HepG2 (cell line): ENCODE measurements around the gene ATG9A. TPM values are rescaled to one million over a fixed set of nuclear protein-coding genes. Genes with fewer than 3 reads are reported as not detected.

Experiments
- FOXP1 ChIP-seq, 2 experiments: fragments of 450-650 bp in 1 of 2; IDR thresholded peaks; 2 replicates each; pipeline ENCODE4 v1.6.1; 2017 to 2018; ENCODE audit warnings: antibody characterized with exemption in 1 of 2
- GABPB1 ChIP-seq: IDR thresholded peaks from 2 replicates; pipeline ENCODE4 v1.6.1; 2016; ENCODE audit warnings: mild to moderate bottlenecking, missing genetic modification reagents, moderate library complexity, missing compliant biosample characterization
- HNRNPL ChIP-seq: fragments of 200-400 bp; formaldehyde crosslinking; IDR thresholded peaks from 2 replicates; pipeline ENCODE4 v1.6.1; 2017; ENCODE audit warnings: mild to moderate bottlenecking, low read depth, low read length
- MED13 ChIP-seq: sonication (generic); formaldehyde crosslinking; IDR thresholded peaks from 2 replicates; pipeline ENCODE4 v1.5.0; 2020; ENCODE audit warnings: missing genetic modification reagents
- NAIF1 ChIP-seq: sonication (generic); formaldehyde crosslinking; IDR thresholded peaks from 2 replicates; pipeline ENCODE4 v1.5.0; 2020; ENCODE audit warnings: mild to moderate bottlenecking, missing genetic modification reagents, borderline replicate concordance
- NBN ChIP-seq: fragments of 450-650 bp; conservative IDR thresholded peaks from 2 replicates; pipeline ENCODE4 v1.6.1; 2017
- NCOA5 ChIP-seq: sonication (generic); formaldehyde crosslinking; IDR thresholded peaks from 2 replicates; pipeline ENCODE4 v1.4.0; 2020; ENCODE audit warnings: missing genetic modification reagents
- RARG ChIP-seq: sonication (generic); formaldehyde crosslinking; IDR thresholded peaks from 2 replicates; pipeline ENCODE4 v1.4.0; 2020; ENCODE audit warnings: low read depth, mild to moderate bottlenecking, missing genetic modification reagents
- REPIN1 ChIP-seq: sonication (generic); formaldehyde crosslinking; IDR thresholded peaks from 2 replicates; pipeline ENCODE4 v1.8.0; 2022; ENCODE audit warnings: missing genetic modification reagents, low read depth, mild to moderate bottlenecking, borderline replicate concordance
- RFX5 ChIP-seq: IDR thresholded peaks from 2 replicates; pipeline ENCODE4 v1.6.1; 2011; ENCODE audit warnings: low read depth, low read length, improper control_type of control experiment
- TMF1 ChIP-seq: sonication (generic); formaldehyde crosslinking; IDR thresholded peaks from 2 replicates; pipeline ENCODE4 v1.8.1; 2022; ENCODE audit warnings: low read depth, missing genetic modification reagents
- TOPORS ChIP-seq: sonication (generic); formaldehyde crosslinking; IDR thresholded peaks from 2 replicates; pipeline ENCODE4 v1.8.0; 2023; ENCODE audit warnings: mild to moderate bottlenecking, missing genetic modification reagents
- TRIM24 ChIP-seq: sonication (generic); formaldehyde crosslinking; IDR thresholded peaks from 2 replicates; pipeline ENCODE4 v1.8.0; 2022; ENCODE audit warnings: mild to moderate bottlenecking, missing genetic modification reagents
- ZNF10 ChIP-seq: sonication (generic); formaldehyde crosslinking; IDR thresholded peaks from 2 replicates; pipeline ENCODE4 v1.4.0; 2020; ENCODE audit warnings: mild to moderate bottlenecking, low read depth, missing genetic modification reagents, borderline replicate concordance
- ZNF253 ChIP-seq: sonication (generic); formaldehyde crosslinking; IDR thresholded peaks from 2 replicates; pipeline ENCODE4 v1.8.0; 2022; ENCODE audit warnings: mild to moderate bottlenecking, missing genetic modification reagents, borderline replicate concordance
- ZNF274 ChIP-seq: sonication (generic); formaldehyde crosslinking; IDR thresholded peaks from 2 replicates; pipeline ENCODE4 v1.5.1; 2020; ENCODE audit warnings: mild to moderate bottlenecking, missing genetic modification reagents
- ZNF510 ChIP-seq: sonication (generic); formaldehyde crosslinking; IDR thresholded peaks from 2 replicates; pipeline ENCODE4 v1.4.0; 2020; ENCODE audit warnings: low read depth, mild to moderate bottlenecking, missing genetic modification reagents
- ZNF816 ChIP-seq: sonication (generic); formaldehyde crosslinking; IDR thresholded peaks from 2 replicates; pipeline ENCODE4 v1.8.0; 2022; ENCODE audit warnings: missing genetic modification reagents, mild to moderate bottlenecking, borderline replicate concordance
- polyA plus RNA-seq, 8 experiments: library from polyadenylated mRNA; depleted of rRNA in 3 of 8; stranded (reverse) in 7 of 8; unstranded in 1 of 8; fragments of >200 nt; fragmentation: Illumina TruSeq in 4 of 8; extraction: Trizol in 4 of 8; gene quantifications; 2 replicates each; pipeline versions ENCODE4 v1.2.1 to v1.2.3, GENCODE V29; 2011 to 2016; ENCODE audit warnings: low read depth in 4 of 8, missing spikeins in 1 of 8, mixed read lengths in 1 of 8; ENCODE audit not compliant: insufficient read depth in 1 of 8
- total RNA-seq, 5 experiments: library from RNA; depleted of rRNA; stranded (reverse); fragments of >200 nt; fragmentation: Illumina TruSeq; extraction: Trizol; gene quantifications; 2 replicates each; pipeline ENCODE4 v1.2.3, GENCODE V29; 2016; ENCODE audit warnings: low read depth in 1 of 5
- TF ChIP-seq, protein P1 (sequence below): sonication (generic); formaldehyde crosslinking; IDR thresholded peaks from 2 replicates; pipeline ENCODE4 v1.8.1; 2023; ENCODE audit warnings: missing genetic modification reagents, mild to moderate bottlenecking, borderline replicate concordance
- TF ChIP-seq, protein P2 (sequence below): sonication (generic); formaldehyde crosslinking; IDR thresholded peaks from 2 replicates; pipeline ENCODE4 v1.5.0; 2020; ENCODE audit warnings: mild to moderate bottlenecking, missing genetic modification reagents
- TF ChIP-seq, protein P3 (sequence below), 2 experiments: sonication (generic) in 1 of 2; formaldehyde crosslinking in 1 of 2; IDR thresholded peaks; 2 replicates each; pipeline versions ENCODE4 v1.4.0 to v1.6.1; 2018 to 2020; ENCODE audit warnings: missing genetic modification reagents in 2 of 2, borderline replicate concordance in 1 of 2, low read depth in 1 of 2, mild to moderate bottlenecking in 1 of 2, missing biosample characterization in 1 of 2
- TF ChIP-seq, protein P4 (sequence below): sonication (generic); formaldehyde crosslinking; IDR thresholded peaks from 2 replicates; pipeline ENCODE4 v1.4.0; 2020; ENCODE audit warnings: low read depth, missing genetic modification reagents

ATG9A gene
- total and polyA plus RNA-seq, 2 of the 13 experiments (the other 11 are each of a cell fraction or from before 2014, with no cell fraction given), result 35.0 to 131 TPM

DNA sequence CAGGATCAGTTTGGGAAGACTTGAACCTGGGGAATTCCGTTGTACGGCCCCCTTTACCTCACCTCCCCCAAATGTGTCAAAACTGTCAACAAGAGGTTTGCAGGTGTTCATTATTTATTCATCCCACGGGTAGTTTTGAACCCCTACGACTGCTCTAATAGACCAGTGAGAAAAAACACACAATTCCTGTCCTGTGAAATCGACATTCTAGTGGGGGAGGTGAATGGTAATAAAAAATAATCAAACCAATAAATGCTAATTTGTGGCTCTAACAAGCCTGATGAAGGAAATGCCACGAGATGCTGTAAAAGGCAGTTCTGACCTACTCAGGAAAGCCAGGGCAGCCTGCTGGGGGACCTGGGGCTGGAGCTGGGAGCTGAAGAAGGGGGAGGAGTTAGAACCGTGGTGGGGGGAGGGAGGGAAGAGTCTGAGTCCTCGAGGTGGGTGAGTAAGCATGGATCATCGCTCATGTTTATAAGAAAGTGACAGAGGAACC, 49.3 kb upstream of the ATG9A start (continued):
- TF ChIP-seq REPIN1 (CRISPR knock-in tag) (no peak), ZNF253 (CRISPR knock-in tag) (no peak), RFX5 (no peak), ZNF816 (CRISPR knock-in tag) (0 out of 2 replicates have a peak, but pooled peaks have one; percentile 17), GABPB1 (CRISPR knock-in tag) (no peak), TRIM24 (CRISPR knock-in tag) (no peak), RARG (CRISPR knock-in tag) (0 out of 2 replicates have a peak, but pooled peaks have one; percentile 25), TMF1 (peak; percentile 4; the same call in 1 of the 2 replicates), NAIF1 (0 out of 2 replicates have a peak, but pooled peaks have one; percentile 15), FOXP1 (IDR thresholded peaks at IDR 0.05) (no peak), FOXP1 (CRISPR knock-in tag; IDR thresholded peaks at IDR 0.05) (no peak), ZNF10 (no peak), MED13 (CRISPR knock-in tag) (no peak), HNRNPL (no peak), ZNF274 (CRISPR knock-in tag) (peak; percentile 1; the same call in 1 of the 2 replicates), ZNF510 (peak; percentile 29; the same call in 1 of the 2 replicates), TOPORS (CRISPR knock-in tag) (0 out of 2 replicates have a peak, but pooled peaks have one; percentile 13), NBN (no peak), NCOA5 (CRISPR knock-in tag) (no peak)
- TF ChIP-seq, protein P1, sequence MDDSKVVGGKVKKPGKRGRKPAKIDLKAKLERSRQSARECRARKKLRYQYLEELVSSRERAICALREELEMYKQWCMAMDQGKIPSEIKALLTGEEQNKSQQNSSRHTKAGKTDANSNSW, result no peak
- TF ChIP-seq, protein P2, sequence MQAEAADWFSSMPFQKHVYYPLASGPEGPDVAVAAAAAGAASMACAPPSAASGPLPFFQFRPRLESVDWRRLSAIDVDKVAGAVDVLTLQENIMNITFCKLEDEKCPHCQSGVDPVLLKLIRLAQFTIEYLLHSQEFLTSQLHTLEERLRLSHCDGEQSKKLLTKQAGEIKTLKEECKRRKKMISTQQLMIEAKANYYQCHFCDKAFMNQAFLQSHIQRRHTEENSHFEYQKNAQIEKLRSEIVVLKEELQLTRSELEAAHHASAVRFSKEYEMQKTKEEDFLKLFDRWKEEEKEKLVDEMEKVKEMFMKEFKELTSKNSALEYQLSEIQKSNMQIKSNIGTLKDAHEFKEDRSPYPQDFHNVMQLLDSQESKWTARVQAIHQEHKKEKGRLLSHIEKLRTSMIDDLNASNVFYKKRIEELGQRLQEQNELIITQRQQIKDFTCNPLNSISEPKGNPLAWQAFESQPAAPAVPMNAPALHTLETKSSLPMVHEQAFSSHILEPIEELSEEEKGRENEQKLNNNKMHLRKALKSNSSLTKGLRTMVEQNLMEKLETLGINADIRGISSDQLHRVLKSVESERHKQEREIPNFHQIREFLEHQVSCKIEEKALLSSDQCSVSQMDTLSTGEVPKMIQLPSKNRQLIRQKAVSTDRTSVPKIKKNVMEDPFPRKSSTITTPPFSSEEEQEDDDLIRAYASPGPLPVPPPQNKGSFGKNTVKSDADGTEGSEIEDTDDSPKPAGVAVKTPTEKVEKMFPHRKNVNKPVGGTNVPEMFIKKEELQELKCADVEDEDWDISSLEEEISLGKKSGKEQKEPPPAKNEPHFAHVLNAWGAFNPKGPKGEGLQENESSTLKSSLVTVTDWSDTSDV, result 0 out of 2 replicates have a peak, but pooled peaks have one; percentile 2
- TF ChIP-seq, protein P3, sequence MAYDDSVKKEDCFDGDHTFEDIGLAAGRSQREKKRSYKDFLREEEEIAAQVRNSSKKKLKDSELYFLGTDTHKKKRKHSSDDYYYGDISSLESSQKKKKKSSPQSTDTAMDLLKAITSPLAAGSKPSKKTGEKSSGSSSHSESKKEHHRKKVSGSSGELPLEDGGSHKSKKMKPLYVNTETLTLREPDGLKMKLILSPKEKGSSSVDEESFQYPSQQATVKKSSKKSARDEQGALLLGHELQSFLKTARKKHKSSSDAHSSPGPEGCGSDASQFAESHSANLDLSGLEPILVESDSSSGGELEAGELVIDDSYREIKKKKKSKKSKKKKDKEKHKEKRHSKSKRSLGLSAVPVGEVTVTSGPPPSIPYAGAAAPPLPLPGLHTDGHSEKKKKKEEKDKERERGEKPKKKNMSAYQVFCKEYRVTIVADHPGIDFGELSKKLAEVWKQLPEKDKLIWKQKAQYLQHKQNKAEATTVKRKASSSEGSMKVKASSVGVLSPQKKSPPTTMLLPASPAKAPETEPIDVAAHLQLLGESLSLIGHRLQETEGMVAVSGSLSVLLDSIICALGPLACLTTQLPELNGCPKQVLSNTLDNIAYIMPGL (CRISPR knock-in tag; IDR thresholded peaks at IDR 0.05; ENCODE audit: borderline replicate concordance in 1 of 2, low read depth in 1 of 2), result no peak
- TF ChIP-seq, protein P4, sequence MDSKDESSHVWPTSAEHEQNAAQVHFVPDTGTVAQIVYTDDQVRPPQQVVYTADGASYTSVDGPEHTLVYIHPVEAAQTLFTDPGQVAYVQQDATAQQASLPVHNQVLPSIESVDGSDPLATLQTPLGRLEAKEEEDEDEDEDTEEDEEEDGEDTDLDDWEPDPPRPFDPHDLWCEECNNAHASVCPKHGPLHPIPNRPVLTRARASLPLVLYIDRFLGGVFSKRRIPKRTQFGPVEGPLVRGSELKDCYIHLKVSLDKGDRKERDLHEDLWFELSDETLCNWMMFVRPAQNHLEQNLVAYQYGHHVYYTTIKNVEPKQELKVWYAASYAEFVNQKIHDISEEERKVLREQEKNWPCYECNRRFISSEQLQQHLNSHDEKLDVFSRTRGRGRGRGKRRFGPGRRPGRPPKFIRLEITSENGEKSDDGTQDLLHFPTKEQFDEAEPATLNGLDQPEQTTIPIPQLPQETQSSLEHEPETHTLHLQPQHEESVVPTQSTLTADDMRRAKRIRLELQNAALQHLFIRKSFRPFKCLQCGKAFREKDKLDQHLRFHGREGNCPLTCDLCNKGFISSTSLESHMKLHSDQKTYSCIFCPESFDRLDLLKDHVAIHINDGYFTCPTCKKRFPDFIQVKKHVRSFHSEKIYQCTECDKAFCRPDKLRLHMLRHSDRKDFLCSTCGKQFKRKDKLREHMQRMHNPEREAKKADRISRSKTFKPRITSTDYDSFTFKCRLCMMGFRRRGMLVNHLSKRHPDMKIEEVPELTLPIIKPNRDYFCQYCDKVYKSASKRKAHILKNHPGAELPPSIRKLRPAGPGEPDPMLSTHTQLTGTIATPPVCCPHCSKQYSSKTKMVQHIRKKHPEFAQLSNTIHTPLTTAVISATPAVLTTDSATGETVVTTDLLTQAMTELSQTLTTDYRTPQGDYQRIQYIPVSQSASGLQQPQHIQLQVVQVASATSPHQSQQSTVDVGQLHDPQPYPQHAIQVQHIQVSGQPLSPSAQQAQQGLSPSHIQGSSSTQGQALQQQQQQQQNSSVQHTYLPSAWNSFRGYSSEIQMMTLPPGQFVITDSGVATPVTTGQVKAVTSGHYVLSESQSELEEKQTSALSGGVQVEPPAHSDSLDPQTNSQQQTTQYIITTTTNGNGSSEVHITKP (CRISPR knock-in tag), result 0 out of 2 replicates have a peak, but pooled peaks have one; percentile 3
